ENCODE results near the gene TH. TPM values are rescaled to one million over a fixed set of nuclear protein-coding genes. Genes with fewer than 3 reads are reported as not detected.

TH gene
- total and polyA plus RNA-seq, 2 of the 4 experiments (the other 2 are of a cell fraction) = 0.10 TPM; not detected in 1

DNA sequence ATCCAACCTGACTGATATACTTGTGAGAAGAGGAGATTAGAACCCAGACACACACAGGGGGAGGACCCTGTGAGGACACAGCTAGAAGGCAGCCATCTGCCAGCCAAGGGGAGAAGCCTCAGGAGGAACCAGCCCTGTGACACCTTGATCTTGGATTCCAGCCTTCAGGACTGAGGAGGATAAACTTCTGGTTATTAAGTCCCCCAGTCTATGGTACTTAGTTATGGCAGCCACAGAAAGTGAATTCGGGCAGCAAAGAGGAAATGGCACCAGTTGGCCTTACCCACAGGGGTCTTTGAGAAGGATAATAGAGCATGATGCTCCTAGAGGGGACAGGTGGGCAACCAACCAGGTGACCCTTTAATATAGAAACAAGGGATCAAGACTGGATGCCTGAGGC is 49.4 kb upstream of the TH start:
- no peak overlapping the region for H2AFZ ChIP-seq (replicated peaks; ENCODE audit: low read length, poor library complexity)
- H3K9ac ChIP-seq (ENCODE audit: low read depth, low read length) = no peak overlapping the region
- H3K56ac ChIP-seq (ENCODE audit: extremely low read depth, insufficient read depth, low read length) = no peak overlapping the region
- no peak overlapping the region for H2AK5ac ChIP-seq (ENCODE audit: low read depth, low read length)
- ATAC-seq (ENCODE audit: low read depth) (no peak), DNase-seq (no peak)
- H2AK9ac ChIP-seq (replicated peaks; ENCODE audit: low read depth, low read length, poor library complexity) = no peak overlapping the region
- H3K79me1 ChIP-seq (ENCODE audit: low read depth in 1 of 2, low read length in 2 of 2) = no peaks in the 10 kb centered on the region
- H3K4me3 ChIP-seq (ENCODE audit: insufficient read depth, low read depth, low read length) = no peak overlapping the region
- ChIA-PET POLR2A (ENCODE audit: unreplicated experiment) (no interaction called here), CTCF (no interaction called here)
- no peak overlapping the region for H3K4me2 ChIP-seq (ENCODE audit: low read depth, low read length)
- no peak overlapping the region for H2BK120ac ChIP-seq (ENCODE audit: low read depth, low read length)
- no peak overlapping the region for H4K5ac ChIP-seq (ENCODE audit: low read depth, low read length)
- dilution Hi-C loops (cut with HindIII; ENCODE audit: low sequenced_read_pairs, unreplicated experiment) = no loop called here
- no peaks in the 10 kb centered on the region for H3K9me3 ChIP-seq (ENCODE audit: control insufficient read depth, insufficient read depth, low read length)
- no peak overlapping the region for H2BK5ac ChIP-seq (ENCODE audit: low read depth, low read length, poor library complexity, severe bottlenecking)
- no peaks in the 10 kb centered on the region; the same call in 1 of the 2 replicates for H4K20me1 ChIP-seq (ENCODE audit: insufficient read depth, low read length)
- BruUV-seq (replicated peaks) = no TSS peak
- H3K27me3 ChIP-seq (ENCODE audit: control insufficient read depth, insufficient read depth, low read length) = peaks cover 33% of the 10 kb centered on the region
- intact Hi-C loops (cut with micrococcal nuclease) = no loop called here
- H2BK20ac ChIP-seq (ENCODE audit: low read depth, low read length) = no peak overlapping the region
- in situ Hi-C loops (cut with MboI; ENCODE audit: low sequenced_read_pairs) = no loop called here
- H3K9me1 ChIP-seq (ENCODE audit: insufficient read depth, low read length) = no peaks in the 10 kb centered on the region
- H3K27ac ChIP-seq (ENCODE audit: insufficient read depth, low read length) = no peak overlapping the region
- no peak overlapping the region for H2BK15ac ChIP-seq (ENCODE audit: low read depth, low read length)
- H3K36me3 ChIP-seq (ENCODE audit: control insufficient read depth, insufficient read depth, low read length) = no peaks in the 10 kb centered on the region
- no peak overlapping the region for H3K18ac ChIP-seq (ENCODE audit: low read depth, low read length)
- no peak overlapping the region for H3K23ac ChIP-seq (ENCODE audit: low read depth, low read length)
- H4K8ac ChIP-seq (ENCODE audit: low read depth in 2 of 2, low read length in 2 of 2) = no peak overlapping the region
- WGBS, 2 experiments (ENCODE audit: extremely low coverage in 2 of 2, insufficient read length in 1 of 2) = 0% methylated on average over 1 of the region's 1 CpG; no CpG with 5 or more reads in 1 of the 2 experiments
- no peaks in the 10 kb centered on the region for H3K4me1 ChIP-seq (ENCODE audit: control insufficient read depth, insufficient read depth, low read length)
- H3K14ac ChIP-seq (replicated peaks; ENCODE audit: low read depth, low read length) = no peak overlapping the region
- H4K91ac ChIP-seq (ENCODE audit: insufficient read depth, low read depth, low read length) = no peak overlapping the region
- no peak overlapping the region for H3K4ac ChIP-seq (ENCODE audit: low read depth, low read length)
- no peak for TF ChIP-seq MAZ (IDR thresholded peaks at IDR 0.05; ENCODE audit: borderline replicate concordance, low read depth, low read length)
- TF ChIP-seq BHLHE40 (IDR thresholded peaks at IDR 0.05; ENCODE audit: low read depth, low read length) = no peak
- TF ChIP-seq MXI1 (IDR thresholded peaks at IDR 0.05; ENCODE audit: borderline replicate concordance, low read depth, low read length) = no peak
- no peak for TF ChIP-seq RCOR1 (IDR thresholded peaks at IDR 0.05; ENCODE audit: insufficient replicate concordance, low read length)
- TF ChIP-seq POLR2A (IDR thresholded peaks at IDR 0.05; ENCODE audit: low read depth, low read length) = no peak
- TF ChIP-seq, protein P1, sequence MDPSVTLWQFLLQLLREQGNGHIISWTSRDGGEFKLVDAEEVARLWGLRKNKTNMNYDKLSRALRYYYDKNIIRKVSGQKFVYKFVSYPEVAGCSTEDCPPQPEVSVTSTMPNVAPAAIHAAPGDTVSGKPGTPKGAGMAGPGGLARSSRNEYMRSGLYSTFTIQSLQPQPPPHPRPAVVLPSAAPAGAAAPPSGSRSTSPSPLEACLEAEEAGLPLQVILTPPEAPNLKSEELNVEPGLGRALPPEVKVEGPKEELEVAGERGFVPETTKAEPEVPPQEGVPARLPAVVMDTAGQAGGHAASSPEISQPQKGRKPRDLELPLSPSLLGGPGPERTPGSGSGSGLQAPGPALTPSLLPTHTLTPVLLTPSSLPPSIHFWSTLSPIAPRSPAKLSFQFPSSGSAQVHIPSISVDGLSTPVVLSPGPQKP (IDR thresholded peaks at IDR 0.05; ENCODE audit: borderline replicate concordance, low read depth, low read length) = no peak
- TF ChIP-seq RFX5 (IDR thresholded peaks at IDR 0.05; ENCODE audit: low read depth, low read length) = no peak
- no peak for TF ChIP-seq NFE2L2 (IDR thresholded peaks at IDR 0.05; ENCODE audit: low read depth, low read length)
- TF ChIP-seq CEBPB (IDR thresholded peaks at IDR 0.05; ENCODE audit: low read depth, low read length) = no peak
- no peak for TF ChIP-seq FOS (IDR thresholded peaks at IDR 0.05; ENCODE audit: low read depth, low read length)
- TF ChIP-seq, protein P2, sequence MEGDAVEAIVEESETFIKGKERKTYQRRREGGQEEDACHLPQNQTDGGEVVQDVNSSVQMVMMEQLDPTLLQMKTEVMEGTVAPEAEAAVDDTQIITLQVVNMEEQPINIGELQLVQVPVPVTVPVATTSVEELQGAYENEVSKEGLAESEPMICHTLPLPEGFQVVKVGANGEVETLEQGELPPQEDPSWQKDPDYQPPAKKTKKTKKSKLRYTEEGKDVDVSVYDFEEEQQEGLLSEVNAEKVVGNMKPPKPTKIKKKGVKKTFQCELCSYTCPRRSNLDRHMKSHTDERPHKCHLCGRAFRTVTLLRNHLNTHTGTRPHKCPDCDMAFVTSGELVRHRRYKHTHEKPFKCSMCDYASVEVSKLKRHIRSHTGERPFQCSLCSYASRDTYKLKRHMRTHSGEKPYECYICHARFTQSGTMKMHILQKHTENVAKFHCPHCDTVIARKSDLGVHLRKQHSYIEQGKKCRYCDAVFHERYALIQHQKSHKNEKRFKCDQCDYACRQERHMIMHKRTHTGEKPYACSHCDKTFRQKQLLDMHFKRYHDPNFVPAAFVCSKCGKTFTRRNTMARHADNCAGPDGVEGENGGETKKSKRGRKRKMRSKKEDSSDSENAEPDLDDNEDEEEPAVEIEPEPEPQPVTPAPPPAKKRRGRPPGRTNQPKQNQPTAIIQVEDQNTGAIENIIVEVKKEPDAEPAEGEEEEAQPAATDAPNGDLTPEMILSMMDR (conservative IDR thresholded peaks at IDR 0.05; ENCODE audit: low read depth, low read length) = no peak
- no peak for TF ChIP-seq RAD21 (IDR thresholded peaks at IDR 0.05; ENCODE audit: low read length)
- TF ChIP-seq USF2 (IDR thresholded peaks at IDR 0.05; ENCODE audit: low read depth, low read length) = no peak
- no peak for TF ChIP-seq CHD1 (IDR thresholded peaks at IDR 0.05; ENCODE audit: low read depth, low read length)
- TF ChIP-seq MAFK (IDR thresholded peaks at IDR 0.05; ENCODE audit: low read depth, low read length) = no peak
- TF ChIP-seq SMC3 (IDR thresholded peaks at IDR 0.05; ENCODE audit: low read depth, low read length) = no peak
